H1 (cell line): Measurements from ENCODE around the gene CHD9. TPM values are rescaled to one million over a fixed set of nuclear protein-coding genes. Genes with fewer than 3 reads are reported as not detected.

Source experiments
- BACH1 ChIP-seq: IDR thresholded peaks from 2 replicates; pipeline ENCODE4 v1.6.1; 2012; ENCODE audit warnings: low read length, improper control_type of control experiment
- CEBPB ChIP-seq: IDR thresholded peaks from 2 replicates; pipeline ENCODE4 v1.6.1; 2012; ENCODE audit warnings: low read depth, low read length
- CHD2 ChIP-seq: IDR thresholded peaks from 2 replicates; pipeline ENCODE4 v1.6.1; 2012; ENCODE audit warnings: low read length, improper control_type of control experiment
- HDAC2 ChIP-seq, 2 experiments: fragments of 300-600 bp in 1 of 2; sonication (generic) in 1 of 2; IDR thresholded peaks; 2 replicates each; pipeline ENCODE4 v1.6.1; 2011 to 2012; ENCODE audit warnings: low read depth in 2 of 2, low read length in 2 of 2, mild to moderate bottlenecking in 2 of 2, moderate library complexity in 2 of 2, borderline replicate concordance in 1 of 2, inconsistent platforms in 1 of 2
- SIX5 ChIP-seq: IDR thresholded peaks from 2 replicates; pipeline ENCODE4 v1.6.1; 2011; ENCODE audit warnings: mild to moderate bottlenecking, low read depth, low read length
- TBP ChIP-seq: IDR thresholded peaks from 2 replicates; pipeline ENCODE4 v1.6.1; 2011; ENCODE audit warnings: low read depth, low read length, improper control_type of control experiment
- polyA plus RNA-seq, 7 experiments: library from polyadenylated mRNA; depleted of rRNA in 3 of 7; stranded (reverse) in 5 of 7; unstranded in 2 of 7; fragments of >200 nt in 5 of 7; fragments of 200-250 nt in 2 of 7; gene quantifications; 1 replicate in 5 of 7; 2 replicates in 1 of 7; 4 replicates in 1 of 7; pipeline versions ENCODE4 v1.2.1 to v1.2.3, GENCODE V29; 2011 to 2013; ENCODE audit warnings: missing spikeins in 2 of 7, mixed read lengths in 2 of 7
- small RNA-seq: library from polyadenylated mRNA; stranded (forward); fragments of <200 nt; extraction: miRNeasy Mini kit (QIAGEN cat#:217004); gene quantifications from one replicate; pipeline ENCODE3, GENCODE V24; 2013; ENCODE audit not compliant: insufficient read depth
- total RNA-seq: library from RNA; stranded (reverse); fragmentation: NEBNext Ultra II Directional; extraction: Animal tissue kit (Norgen Biotek cat#: 25700); gene quantifications from 2 replicates; pipeline ENCODE4 v1.2.1, GENCODE V29; 2021
- TF ChIP-seq, protein P1 (sequence below): IDR thresholded peaks from 2 replicates; pipeline ENCODE4 v1.6.1; 2011; ENCODE audit warnings: low read depth, mild to moderate bottlenecking, low read length; ENCODE audit not compliant: insufficient read depth

The CHD9 gene
- total and polyA plus RNA-seq, 2 of the 8 experiments (the other 6 are each of a cell fraction or from before 2014, with no cell fraction given), result 9.9 to 32.4 TPM

DNA sequence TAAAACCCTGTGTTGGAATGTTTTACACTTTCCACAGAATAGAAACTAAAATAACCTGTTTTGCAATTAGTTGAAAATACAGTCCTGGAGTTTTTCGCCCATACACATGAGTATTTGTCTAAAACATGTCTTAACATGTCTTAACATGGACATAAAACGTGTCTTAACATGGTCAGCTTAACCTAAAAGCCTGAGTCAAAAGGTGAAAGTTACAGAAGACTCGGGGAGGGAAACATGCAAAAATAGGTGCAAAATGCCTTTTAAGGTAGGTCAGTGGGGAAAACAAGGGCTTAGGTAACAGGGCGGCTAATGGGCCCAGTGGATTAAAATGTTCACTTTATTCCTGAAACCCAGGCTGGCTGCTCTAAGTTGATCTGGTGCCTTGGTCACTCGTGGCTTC lies 323.3 kb downstream of the CHD9 start (continued):
- TF ChIP-seq CEBPB (no peak), HDAC2 (IDR thresholded peaks at IDR 0.05; ENCODE audit: borderline replicate concordance in 1 of 2, low read depth in 2 of 2, low read length in 2 of 2) (no peak), CHD2 (no peak), SIX5 (no peak), TBP (no peak), BACH1 (no peak)
- TF ChIP-seq, protein P1, sequence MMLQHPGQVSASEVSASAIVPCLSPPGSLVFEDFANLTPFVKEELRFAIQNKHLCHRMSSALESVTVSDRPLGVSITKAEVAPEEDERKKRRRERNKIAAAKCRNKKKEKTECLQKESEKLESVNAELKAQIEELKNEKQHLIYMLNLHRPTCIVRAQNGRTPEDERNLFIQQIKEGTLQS, result no peak

Small RNAs within 50 kb of the gene (small RNA-seq; reads per million reads assigned to genes)
- gene RF01210 (not detected), gene RNA5SP427 (not detected)

Other genes starting within 250 kb of the CHD9 start
- gene CHD9NB, start 2.1 kb upstream of the CHD9 start, total RNA-seq, result 3.8 and 4.5 TPM in 2 replicates
- 5.3 and 5.9 TPM in 2 replicates for gene CHD9NB, start 2.1 kb upstream of the CHD9 start, polyA plus RNA-seq (2011; rRNA removed)